Measurements from ENCODE around the gene SLC16A3. TPM values are rescaled to one million over a fixed set of nuclear protein-coding genes. Genes with fewer than 3 reads are reported as not detected.

The SLC16A3 gene
- total and polyA plus RNA-seq, 2 donors (not counting 1 experiment from before 2014, with no cell fraction given): 14.9 to 65.7 TPM

DNA sequence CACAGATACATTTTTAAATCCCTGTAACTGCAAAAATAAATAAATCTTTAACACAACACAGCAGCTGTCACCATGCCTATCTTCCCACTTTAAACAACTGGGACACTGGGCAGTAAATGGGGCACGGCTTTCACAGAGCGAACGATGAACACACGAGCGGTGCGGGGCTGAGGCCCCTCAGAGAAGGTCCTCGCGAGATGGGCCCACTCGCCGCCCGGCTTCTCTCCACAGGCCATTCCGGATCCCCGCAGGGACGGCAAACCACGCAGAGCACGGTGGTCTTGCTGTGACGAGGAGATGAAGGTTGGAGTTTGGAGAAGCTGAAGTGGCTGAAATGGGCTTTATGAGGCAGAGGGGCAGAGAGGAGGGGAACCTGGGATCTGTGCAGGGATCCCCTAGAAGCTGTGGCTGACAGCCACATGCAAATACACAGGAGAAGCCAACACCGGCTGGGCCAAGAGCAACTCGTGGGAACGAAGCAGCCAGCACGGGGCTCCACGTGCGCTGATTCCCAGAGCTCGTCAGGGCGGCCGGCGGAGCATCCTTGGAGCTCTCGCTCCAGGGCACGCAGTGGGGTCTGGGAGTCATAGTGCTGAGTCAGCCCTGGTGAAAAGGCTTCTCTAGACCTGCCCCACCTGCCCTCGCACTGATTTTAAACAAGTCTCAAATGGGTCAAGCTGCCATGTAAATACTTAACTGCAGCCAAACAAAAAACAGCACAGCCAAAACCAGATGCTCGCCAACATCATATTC, 47.9 kb upstream of the SLC16A3 start:
- no peaks in the 10 kb centered on the region for H3K27me3 Mint-ChIP-seq
- no peak for ATAC-seq (ENCODE audit: low read depth)
- TF ChIP-seq EZH2 (IDR thresholded peaks at IDR 0.05; ENCODE audit: borderline replicate concordance, insufficient read depth, low read depth, low read length, poor library complexity, severe bottlenecking): no peak
- TF ChIP-seq, protein P1, sequence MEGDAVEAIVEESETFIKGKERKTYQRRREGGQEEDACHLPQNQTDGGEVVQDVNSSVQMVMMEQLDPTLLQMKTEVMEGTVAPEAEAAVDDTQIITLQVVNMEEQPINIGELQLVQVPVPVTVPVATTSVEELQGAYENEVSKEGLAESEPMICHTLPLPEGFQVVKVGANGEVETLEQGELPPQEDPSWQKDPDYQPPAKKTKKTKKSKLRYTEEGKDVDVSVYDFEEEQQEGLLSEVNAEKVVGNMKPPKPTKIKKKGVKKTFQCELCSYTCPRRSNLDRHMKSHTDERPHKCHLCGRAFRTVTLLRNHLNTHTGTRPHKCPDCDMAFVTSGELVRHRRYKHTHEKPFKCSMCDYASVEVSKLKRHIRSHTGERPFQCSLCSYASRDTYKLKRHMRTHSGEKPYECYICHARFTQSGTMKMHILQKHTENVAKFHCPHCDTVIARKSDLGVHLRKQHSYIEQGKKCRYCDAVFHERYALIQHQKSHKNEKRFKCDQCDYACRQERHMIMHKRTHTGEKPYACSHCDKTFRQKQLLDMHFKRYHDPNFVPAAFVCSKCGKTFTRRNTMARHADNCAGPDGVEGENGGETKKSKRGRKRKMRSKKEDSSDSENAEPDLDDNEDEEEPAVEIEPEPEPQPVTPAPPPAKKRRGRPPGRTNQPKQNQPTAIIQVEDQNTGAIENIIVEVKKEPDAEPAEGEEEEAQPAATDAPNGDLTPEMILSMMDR (IDR thresholded peaks at IDR 0.05): no peak
- H3K9me3 Mint-ChIP-seq (ENCODE audit: insufficient read depth): no peaks in the 10 kb centered on the region
- H4K20me1 ChIP-seq (ENCODE audit: control insufficient read depth, insufficient read depth, low read length, poor library complexity, severe bottlenecking): no peaks in the 10 kb centered on the region
- H2AFZ ChIP-seq (ENCODE audit: insufficient read depth, low read depth, low read length, poor library complexity, severe bottlenecking): no peak overlapping the region
- WGBS (ENCODE audit: insufficient coverage): 96% methylated on average over 30 of the region's 31 CpGs
- intact Hi-C loops (cut with micrococcal nuclease): no loop called here
- H3K4me3 Mint-ChIP-seq: no peak overlapping the region
- POLR2A ChIA-PET: no interaction called here
- no peaks in the 10 kb centered on the region for H3K4me1 ChIP-seq (ENCODE audit: control insufficient read depth in 2 of 2, insufficient read depth in 2 of 2, low read length in 2 of 2)
- H3K27me3 ChIP-seq (replicated peaks in 1 of 4; ENCODE audit: control extremely low read depth in 1 of 4, control insufficient read depth in 3 of 4, insufficient read depth in 4 of 4, low read length in 3 of 4): no peaks in the 10 kb centered on the region
- H3K4me2 ChIP-seq (replicated peaks; ENCODE audit: low read depth, low read length, poor library complexity, severe bottlenecking): no peak overlapping the region
- H3K27ac Mint-ChIP-seq: no peak overlapping the region
- no peak overlapping the region for H3K4me3 ChIP-seq (ENCODE audit: control extremely low read depth in 1 of 5, extremely low read depth in 1 of 5, insufficient read depth in 1 of 5, low read depth in 2 of 5, low read length in 4 of 5)
- H3K4me1 Mint-ChIP-seq: no peaks in the 10 kb centered on the region
- no peak overlapping the region for H3K9ac ChIP-seq (ENCODE audit: low read length)
- peaks cover 0 to 10% of the 10 kb centered on the region in 2 experiments for H3K36me3 ChIP-seq (replicated peaks in 1 of 2; ENCODE audit: control extremely low read depth in 1 of 2, control insufficient read depth in 1 of 2, extremely low read depth in 1 of 2, insufficient read depth in 2 of 2, low read length in 1 of 2)
- CTCF ChIA-PET: no interaction called here
- no peak overlapping the region for H3K27ac ChIP-seq (ENCODE audit: low read length in 2 of 2)
- DNase-seq: no peak
- no peaks in the 10 kb centered on the region for H3K9me3 ChIP-seq (ENCODE audit: control extremely low read depth in 1 of 3, control insufficient read depth in 2 of 3, insufficient read depth in 1 of 3, low read length in 2 of 3)
- no peaks in the 10 kb centered on the region for H3K79me2 ChIP-seq (ENCODE audit: control insufficient read depth, insufficient read depth, low read length)

DNA sequence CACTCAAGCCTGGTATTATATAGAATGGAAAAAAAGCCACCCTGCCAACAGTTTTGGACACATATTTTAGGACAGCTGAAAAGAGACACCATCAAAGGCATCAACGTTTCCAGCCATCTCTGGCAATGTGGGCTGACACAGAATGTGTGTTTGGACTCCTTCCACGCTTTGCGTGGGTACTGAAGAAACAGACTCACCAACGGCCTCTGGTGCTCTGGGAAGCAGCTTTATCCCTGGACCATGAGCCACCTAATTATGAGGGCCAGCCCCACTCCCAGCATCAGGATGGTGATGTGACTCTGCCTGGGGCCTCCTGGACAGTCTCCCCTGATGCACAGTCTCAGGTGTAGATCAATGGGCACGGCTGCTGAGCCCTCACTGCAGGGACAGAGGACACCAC, 44.1 kb upstream of the SLC16A3 start:
- no peak overlapping the region for H3K4me3 Mint-ChIP-seq
- Histone ChIP-seq H3K27me3 (replicated peaks in 1 of 4; ENCODE audit: control extremely low read depth in 1 of 4, control insufficient read depth in 3 of 4, insufficient read depth in 4 of 4, low read length in 3 of 4) (no peaks in the 10 kb centered on the region), H3K9me3 (ENCODE audit: control extremely low read depth in 1 of 3, control insufficient read depth in 2 of 3, insufficient read depth in 1 of 3, low read length in 2 of 3) (no peaks in the 10 kb centered on the region), H3K9ac (ENCODE audit: low read length) (no peak overlapping the region), H3K27ac (ENCODE audit: low read length in 2 of 2) (no peak overlapping the region), H2AFZ (ENCODE audit: insufficient read depth, low read depth, low read length, poor library complexity, severe bottlenecking) (no peak overlapping the region), H3K4me3 (ENCODE audit: control extremely low read depth in 1 of 5, extremely low read depth in 1 of 5, insufficient read depth in 1 of 5, low read depth in 2 of 5, low read length in 4 of 5) (no peak overlapping the region), H3K79me2 (ENCODE audit: control insufficient read depth, insufficient read depth, low read length) (no peaks in the 10 kb centered on the region), H4K20me1 (ENCODE audit: control insufficient read depth, insufficient read depth, low read length, poor library complexity, severe bottlenecking) (no peaks in the 10 kb centered on the region), H3K4me2 (replicated peaks; ENCODE audit: low read depth, low read length, poor library complexity, severe bottlenecking) (no peak overlapping the region), H3K4me1 (ENCODE audit: control insufficient read depth in 2 of 2, insufficient read depth in 2 of 2, low read length in 2 of 2) (no peaks in the 10 kb centered on the region), H3K36me3 (replicated peaks in 1 of 2; ENCODE audit: control extremely low read depth in 1 of 2, control insufficient read depth in 1 of 2, extremely low read depth in 1 of 2, insufficient read depth in 2 of 2, low read length in 1 of 2) (peaks cover 0 to 10% of the 10 kb centered on the region in 2 experiments)
- H3K27ac Mint-ChIP-seq: no peak overlapping the region
- intact Hi-C loops (cut with micrococcal nuclease): no loop called here
- TF ChIP-seq EZH2 (IDR thresholded peaks at IDR 0.05; ENCODE audit: borderline replicate concordance, insufficient read depth, low read depth, low read length, poor library complexity, severe bottlenecking): no peak
- TF ChIP-seq, protein P1 (IDR thresholded peaks at IDR 0.05): no peak
- ChIA-PET POLR2A (no interaction called here), CTCF (no interaction called here)
- H3K4me1 Mint-ChIP-seq: no peaks in the 10 kb centered on the region
- ATAC-seq (ENCODE audit: low read depth): no peak
- no peak for DNase-seq
- no peaks in the 10 kb centered on the region for H3K9me3 Mint-ChIP-seq (ENCODE audit: insufficient read depth)
- WGBS (ENCODE audit: insufficient coverage): 95% methylated on average over 5 of the region's 5 CpGs
- no peaks in the 10 kb centered on the region for H3K27me3 Mint-ChIP-seq

Measured in B cell (primary cell).